RWPE2 (cell line): Measurements from ENCODE around the gene STK26.

ENCODE experiments used
- ATAC-seq: fragments of 200-7000 bp; cut with Tn5 transposase; 3 replicates; pipeline ENCODE4 v1.9.1; 2021; ENCODE audit warnings: low read depth
- DNase-seq: peaks from one replicate; pipeline ENCODE4 v3.0.0-alpha.2; 2020; ENCODE audit warnings: low spot score
- H3K27ac ChIP-seq: fragments of 450-650 bp; 2 replicates; pipeline ENCODE4 v1.5.1; 2017; ENCODE audit warnings: mild to moderate bottlenecking; ENCODE audit not compliant: poor library complexity, severe bottlenecking
- H3K27me3 ChIP-seq: fragments of 250-450 bp; sonication (Bioruptor Pico); 2 replicates; pipeline ENCODE4 v1.5.1; 2021; ENCODE audit warnings: mild to moderate bottlenecking, moderate library complexity; ENCODE audit not compliant: insufficient read depth, poor library complexity, severe bottlenecking
- H3K36me3 ChIP-seq: fragments of 250-450 bp; sonication (Bioruptor Pico); 2 replicates; pipeline ENCODE4 v1.5.1; 2020; ENCODE audit warnings: low read depth, mild to moderate bottlenecking, moderate library complexity
- H3K4me1 ChIP-seq: fragments of 250-450 bp; sonication (Bioruptor Pico); 2 replicates; pipeline ENCODE4 v1.5.1; 2021; ENCODE audit warnings: mild to moderate bottlenecking, moderate library complexity; ENCODE audit not compliant: insufficient read depth, poor library complexity, severe bottlenecking
- H3K4me3 ChIP-seq: fragments of 250-450 bp; sonication (Bioruptor Pico); 2 replicates; pipeline ENCODE4 v1.5.1; 2021; ENCODE audit warnings: mild to moderate bottlenecking, moderate library complexity; ENCODE audit not compliant: severe bottlenecking
- H3K9me3 ChIP-seq: fragments of 250-450 bp; sonication (Bioruptor Pico); 2 replicates; pipeline ENCODE4 v1.5.1; 2021; ENCODE audit warnings: mild to moderate bottlenecking, moderate library complexity; ENCODE audit not compliant: severe bottlenecking
- TF ChIP-seq, protein P1 (sequence below): fragments of 450-650 bp; IDR thresholded peaks from one replicate; pipeline ENCODE4 v1.5.1; 2017; ENCODE audit warnings: mild to moderate bottlenecking, moderate library complexity; ENCODE audit not compliant: poor library complexity, severe bottlenecking

STK26 gene

DNA sequence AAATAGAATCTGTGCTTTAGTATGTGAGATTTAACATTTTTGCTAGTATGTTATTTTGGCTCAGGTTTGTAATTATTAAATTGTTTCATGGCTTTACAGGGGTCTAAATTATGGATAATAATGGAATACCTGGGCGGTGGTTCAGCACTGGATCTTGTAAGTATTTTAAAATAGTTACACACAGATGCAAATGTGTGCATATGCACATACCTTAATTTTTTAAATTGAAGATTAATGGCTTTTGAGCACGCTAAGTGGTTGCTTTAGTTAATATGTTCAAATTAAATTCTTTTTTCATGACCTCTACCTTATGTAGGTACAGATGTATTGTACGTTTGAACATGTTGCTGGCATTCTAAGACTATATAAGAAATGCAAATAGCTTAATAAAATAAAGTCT, 40.2 kb downstream of the STK26 start:
- TF ChIP-seq, protein P1, sequence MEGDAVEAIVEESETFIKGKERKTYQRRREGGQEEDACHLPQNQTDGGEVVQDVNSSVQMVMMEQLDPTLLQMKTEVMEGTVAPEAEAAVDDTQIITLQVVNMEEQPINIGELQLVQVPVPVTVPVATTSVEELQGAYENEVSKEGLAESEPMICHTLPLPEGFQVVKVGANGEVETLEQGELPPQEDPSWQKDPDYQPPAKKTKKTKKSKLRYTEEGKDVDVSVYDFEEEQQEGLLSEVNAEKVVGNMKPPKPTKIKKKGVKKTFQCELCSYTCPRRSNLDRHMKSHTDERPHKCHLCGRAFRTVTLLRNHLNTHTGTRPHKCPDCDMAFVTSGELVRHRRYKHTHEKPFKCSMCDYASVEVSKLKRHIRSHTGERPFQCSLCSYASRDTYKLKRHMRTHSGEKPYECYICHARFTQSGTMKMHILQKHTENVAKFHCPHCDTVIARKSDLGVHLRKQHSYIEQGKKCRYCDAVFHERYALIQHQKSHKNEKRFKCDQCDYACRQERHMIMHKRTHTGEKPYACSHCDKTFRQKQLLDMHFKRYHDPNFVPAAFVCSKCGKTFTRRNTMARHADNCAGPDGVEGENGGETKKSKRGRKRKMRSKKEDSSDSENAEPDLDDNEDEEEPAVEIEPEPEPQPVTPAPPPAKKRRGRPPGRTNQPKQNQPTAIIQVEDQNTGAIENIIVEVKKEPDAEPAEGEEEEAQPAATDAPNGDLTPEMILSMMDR: no peak
- Histone ChIP-seq H3K9me3 (no peaks in the 10 kb centered on the region), H3K4me3 (no peak overlapping the region), H3K4me1 (peaks cover 4% of the 10 kb centered on the region), H3K27ac (no peak overlapping the region), H3K27me3 (no peaks in the 10 kb centered on the region), H3K36me3 (no peaks in the 10 kb centered on the region)
- no peak for DNase-seq
- no peak for ATAC-seq

DNA sequence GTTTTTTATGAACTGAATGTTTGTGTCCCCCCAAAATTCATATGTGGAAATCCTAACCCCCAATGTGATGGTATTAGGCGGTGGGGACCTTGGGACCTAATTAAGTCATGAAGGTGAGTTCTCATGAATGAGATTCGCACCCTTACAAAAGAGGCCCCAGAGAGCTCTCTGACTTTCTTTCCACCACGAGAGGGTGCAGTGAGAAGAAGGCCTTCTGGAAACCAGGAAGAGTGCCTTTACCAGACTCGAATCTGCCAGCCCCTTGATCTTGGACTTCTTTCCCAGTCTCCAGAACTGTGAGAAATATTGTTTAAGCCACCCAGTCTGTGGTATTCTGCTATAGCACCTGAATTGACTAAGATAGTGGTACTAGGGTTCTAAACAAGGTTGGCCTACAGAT, 40.8 kb downstream of the STK26 start:
- DNase-seq: no peak
- Histone ChIP-seq H3K27ac (no peak overlapping the region), H3K27me3 (no peaks in the 10 kb centered on the region), H3K4me1 (peaks cover 4% of the 10 kb centered on the region), H3K4me3 (no peak overlapping the region), H3K9me3 (no peaks in the 10 kb centered on the region), H3K36me3 (no peaks in the 10 kb centered on the region)
- ATAC-seq: no peak
- TF ChIP-seq, protein P1: no peak

DNA sequence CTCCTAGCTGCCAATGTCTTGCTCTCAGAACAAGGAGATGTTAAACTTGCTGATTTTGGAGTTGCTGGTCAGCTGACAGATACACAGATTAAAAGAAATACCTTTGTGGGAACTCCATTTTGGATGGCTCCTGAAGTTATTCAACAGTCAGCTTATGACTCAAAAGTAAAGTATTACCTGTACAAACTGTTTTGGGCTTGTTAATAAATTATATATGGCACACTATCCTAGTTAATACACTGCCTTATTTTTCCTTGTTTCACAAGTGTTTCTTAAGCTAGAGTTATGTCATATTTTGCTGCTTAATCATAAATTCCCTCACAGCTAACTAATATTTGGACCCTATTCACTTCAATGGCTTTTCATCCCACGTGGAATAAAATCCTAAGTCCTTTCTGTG, 45.3 kb downstream of the STK26 start:
- no peaks in the 10 kb centered on the region for H3K9me3 ChIP-seq
- peak overlapping the region; percentile 34 for H3K27ac ChIP-seq
- DNase-seq: no peak
- H3K27me3 ChIP-seq: no peaks in the 10 kb centered on the region
- H3K4me1 ChIP-seq: peaks cover 4% of the 10 kb centered on the region
- ATAC-seq: peak; percentile 78
- no peak overlapping the region for H3K4me3 ChIP-seq
- peaks cover 8% of the 10 kb centered on the region for H3K36me3 ChIP-seq
- TF ChIP-seq, protein P1: no peak

DNA sequence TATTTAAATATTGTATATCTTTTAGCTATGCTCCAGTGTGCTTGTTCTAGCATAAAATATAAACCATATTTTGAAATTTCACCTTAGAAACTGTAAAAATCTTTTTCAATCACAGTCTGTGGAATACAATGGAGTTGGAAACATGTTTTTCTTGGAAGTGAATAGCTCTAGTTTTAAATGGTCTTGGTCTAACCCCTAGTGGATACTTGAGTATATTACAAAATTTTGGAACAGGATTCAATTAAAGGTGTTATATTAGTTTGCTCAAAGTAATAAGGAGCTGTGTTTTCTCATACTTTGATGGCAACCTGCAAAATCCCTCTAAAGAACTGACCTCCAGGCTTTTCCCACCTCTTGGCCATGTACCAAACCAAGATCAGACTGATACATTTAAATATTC, 48.2 kb downstream of the STK26 start:
- no peaks in the 10 kb centered on the region for H3K27me3 ChIP-seq
- TF ChIP-seq, protein P1: peak; percentile 35
- DNase-seq: no peak
- no peak overlapping the region for H3K4me3 ChIP-seq
- H3K9me3 ChIP-seq: no peaks in the 10 kb centered on the region
- H3K36me3 ChIP-seq: peaks cover 8% of the 10 kb centered on the region
- H3K27ac ChIP-seq: no peak overlapping the region
- no peak for ATAC-seq
- peaks cover 4% of the 10 kb centered on the region for H3K4me1 ChIP-seq

DNA sequence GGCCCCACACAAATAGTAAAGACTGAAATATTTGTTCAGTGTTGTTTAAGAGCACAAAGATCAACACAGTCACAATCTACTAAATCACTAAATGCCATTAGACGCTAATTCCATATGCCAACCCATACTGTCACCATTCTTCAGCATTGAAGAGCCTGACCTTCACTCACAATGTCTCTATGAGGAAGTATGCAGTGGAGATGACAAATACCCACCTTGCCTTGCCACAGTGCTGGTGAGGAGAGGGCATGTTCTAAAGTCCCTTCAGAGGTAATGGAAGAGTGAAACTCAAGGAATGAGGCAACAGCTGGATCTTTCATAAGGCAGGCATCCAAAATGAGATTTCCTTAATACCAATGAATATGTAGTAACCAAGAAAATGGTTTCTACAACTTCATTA, 54.3 kb downstream of the STK26 start:
- H3K36me3 ChIP-seq: no peaks in the 10 kb centered on the region
- DNase-seq (no peak), ATAC-seq (no peak)
- H3K4me3 ChIP-seq: no peak overlapping the region
- H3K27me3 ChIP-seq: no peaks in the 10 kb centered on the region
- H3K9me3 ChIP-seq: no peaks in the 10 kb centered on the region
- H3K27ac ChIP-seq: no peak overlapping the region
- TF ChIP-seq, protein P1: no peak
- H3K4me1 ChIP-seq: no peaks in the 10 kb centered on the region
